ENCODE measurements around the gene PRR36. TPM values are rescaled to one million over a fixed set of nuclear protein-coding genes. Genes with fewer than 3 reads are reported as not detected.
"Not testable (repeated sequence)": the region's sequence is repeated elsewhere in the genome, so short reads cannot be mapped to it uniquely, and the experiment has no call there.

The PRR36 gene
- total RNA-seq, 6 experiments from 2014 or later = 0.05 to 0.18 (median 0.09) TPM; not detected in 2

- H3K27me3 Mint-ChIP-seq (ENCODE audit: insufficient read depth); DNase-seq; H3K27ac Mint-ChIP-seq; H3K9me3 Mint-ChIP-seq; H3K36me3 Mint-ChIP-seq (ENCODE audit: low read depth): not testable (repeated sequence)
- H3K4me1 Mint-ChIP-seq (ENCODE audit: low read depth) = peaks cover 19% of the 10 kb centered on the region
- TF ChIP-seq, protein P1, sequence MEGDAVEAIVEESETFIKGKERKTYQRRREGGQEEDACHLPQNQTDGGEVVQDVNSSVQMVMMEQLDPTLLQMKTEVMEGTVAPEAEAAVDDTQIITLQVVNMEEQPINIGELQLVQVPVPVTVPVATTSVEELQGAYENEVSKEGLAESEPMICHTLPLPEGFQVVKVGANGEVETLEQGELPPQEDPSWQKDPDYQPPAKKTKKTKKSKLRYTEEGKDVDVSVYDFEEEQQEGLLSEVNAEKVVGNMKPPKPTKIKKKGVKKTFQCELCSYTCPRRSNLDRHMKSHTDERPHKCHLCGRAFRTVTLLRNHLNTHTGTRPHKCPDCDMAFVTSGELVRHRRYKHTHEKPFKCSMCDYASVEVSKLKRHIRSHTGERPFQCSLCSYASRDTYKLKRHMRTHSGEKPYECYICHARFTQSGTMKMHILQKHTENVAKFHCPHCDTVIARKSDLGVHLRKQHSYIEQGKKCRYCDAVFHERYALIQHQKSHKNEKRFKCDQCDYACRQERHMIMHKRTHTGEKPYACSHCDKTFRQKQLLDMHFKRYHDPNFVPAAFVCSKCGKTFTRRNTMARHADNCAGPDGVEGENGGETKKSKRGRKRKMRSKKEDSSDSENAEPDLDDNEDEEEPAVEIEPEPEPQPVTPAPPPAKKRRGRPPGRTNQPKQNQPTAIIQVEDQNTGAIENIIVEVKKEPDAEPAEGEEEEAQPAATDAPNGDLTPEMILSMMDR (IDR thresholded peaks at IDR 0.05) = 0 out of 2 replicates have a peak, but pooled peaks have one; percentile 7
- peak overlapping the region; percentile 57 for H3K4me3 Mint-ChIP-seq
Measured at GRCh38 chr19:7918062-7918614, 43.9 kb upstream of the PRR36 start.

GRCh38 chr19:7917267-7918061 is 43.3 kb upstream of the PRR36 start:
- peaks cover 5% of the 10 kb centered on the region; the same call in 1 of the 2 replicates for H3K36me3 Mint-ChIP-seq (ENCODE audit: low read depth)
- H3K27ac Mint-ChIP-seq = peak overlapping the region; percentile 61
- H3K4me3 Mint-ChIP-seq = peak overlapping the region; percentile 83
- H3K27me3 Mint-ChIP-seq (ENCODE audit: insufficient read depth) = peaks cover 6% of the 10 kb centered on the region
- peak; percentile 32 for DNase-seq
- H3K9me3 Mint-ChIP-seq = no peaks in the 10 kb centered on the region
- H3K4me1 Mint-ChIP-seq (ENCODE audit: low read depth) = peaks cover 19% of the 10 kb centered on the region
- TF ChIP-seq, protein P1 (IDR thresholded peaks at IDR 0.05) = peak; percentile 75

DNA sequence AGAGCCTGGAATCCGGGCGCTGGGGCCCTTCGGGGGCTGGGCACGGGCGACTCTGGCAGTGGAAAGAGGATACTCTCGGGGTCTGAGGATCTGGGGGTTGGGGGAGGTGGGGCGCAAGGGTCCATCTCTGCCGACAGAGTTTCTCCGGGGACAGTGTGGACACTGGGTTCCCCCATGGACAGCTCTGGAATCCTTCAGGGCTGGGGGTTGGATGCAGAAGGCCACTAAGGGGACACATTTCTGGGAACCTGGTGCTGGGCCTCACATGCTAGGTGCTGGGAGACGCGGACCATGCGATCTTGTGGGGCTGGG is 42.7 kb upstream of the PRR36 start:
- H3K27ac Mint-ChIP-seq = peak overlapping the region; percentile 61
- H3K4me1 Mint-ChIP-seq (ENCODE audit: low read depth) = peaks cover 19% of the 10 kb centered on the region
- H3K36me3 Mint-ChIP-seq (ENCODE audit: low read depth) = peaks cover 5% of the 10 kb centered on the region; the same call in 1 of the 2 replicates
- peak overlapping the region; percentile 83 for H3K4me3 Mint-ChIP-seq
- peaks cover 6% of the 10 kb centered on the region for H3K27me3 Mint-ChIP-seq (ENCODE audit: insufficient read depth)
- no peaks in the 10 kb centered on the region for H3K9me3 Mint-ChIP-seq
- DNase-seq = no peak
- TF ChIP-seq, protein P1 (IDR thresholded peaks at IDR 0.05) = no peak

DNA sequence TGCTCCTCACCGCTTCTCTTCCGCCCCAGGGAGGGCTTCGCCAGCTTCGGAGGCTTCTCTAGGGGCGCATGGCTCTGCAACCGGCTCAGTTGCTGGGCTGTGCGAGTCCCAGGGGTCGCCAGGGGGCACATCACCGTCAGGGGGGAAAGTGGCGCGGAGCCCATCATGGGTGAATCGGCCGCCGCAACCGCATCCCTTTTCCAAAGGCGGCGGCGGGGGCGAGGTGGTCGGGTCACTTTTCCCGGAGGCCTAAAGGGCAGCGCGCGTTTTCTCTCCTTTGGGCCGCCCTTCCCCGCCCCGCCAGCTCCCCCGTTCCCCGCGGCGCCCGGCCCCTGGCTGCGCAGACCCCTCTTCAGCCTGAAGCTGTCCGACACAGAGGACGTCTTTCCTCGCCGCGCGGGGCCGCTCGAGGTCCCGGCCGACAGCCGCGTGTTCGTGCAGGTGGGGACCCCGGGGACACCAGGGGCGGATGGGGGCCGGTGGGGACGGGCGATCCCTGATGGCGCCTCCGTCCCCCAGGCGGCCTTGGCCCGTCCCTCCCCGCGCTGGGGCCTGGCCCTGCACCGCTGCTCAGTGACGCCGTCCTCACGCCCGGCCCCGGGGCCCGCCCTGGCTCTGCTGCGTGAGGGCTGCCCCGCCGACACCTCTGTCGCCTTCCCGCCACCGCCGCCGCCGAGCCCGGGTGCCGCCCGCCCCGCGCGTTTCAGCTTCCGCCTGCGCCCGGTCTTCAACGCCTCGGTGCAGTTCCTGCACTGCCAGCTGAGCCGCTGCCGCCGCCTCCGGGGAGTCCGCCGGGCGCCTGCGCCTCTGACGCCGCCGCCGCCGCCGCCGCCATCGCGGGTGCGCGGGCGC is 42.1 kb upstream of the PRR36 start:
- TF ChIP-seq, protein P1 (IDR thresholded peaks at IDR 0.05) = peak; percentile 24; the same call in 1 of the 2 replicates
- Mint-ChIP-seq H3K27ac (no peak overlapping the region), H3K9me3 (no peaks in the 10 kb centered on the region), H3K4me3 (peak overlapping the region; percentile 83), H3K27me3 (ENCODE audit: insufficient read depth) (peaks cover 8% of the 10 kb centered on the region), H3K36me3 (ENCODE audit: low read depth) (peaks cover 5% of the 10 kb centered on the region; the same call in 1 of the 2 replicates), H3K4me1 (ENCODE audit: low read depth) (peaks cover 19% of the 10 kb centered on the region)
- peak; percentile 21 for DNase-seq

GRCh38 chr19:7915250-7916102 is 41.3 kb upstream of the PRR36 start:
- peak overlapping the region; percentile 48 for H3K27ac Mint-ChIP-seq
- H3K4me1 Mint-ChIP-seq (ENCODE audit: low read depth) = peaks cover 19% of the 10 kb centered on the region
- peak overlapping the region; percentile 72 for H3K4me3 Mint-ChIP-seq
- DNase-seq = no peak
- H3K27me3 Mint-ChIP-seq (ENCODE audit: insufficient read depth) = peaks cover 9% of the 10 kb centered on the region
- TF ChIP-seq, protein P1 (IDR thresholded peaks at IDR 0.05) = no peak
- no peaks in the 10 kb centered on the region for H3K9me3 Mint-ChIP-seq
- peaks cover 5% of the 10 kb centered on the region; the same call in 1 of the 2 replicates for H3K36me3 Mint-ChIP-seq (ENCODE audit: low read depth)

All from HFFc6 (cell line).